ENCODE data around the gene AMZ1. TPM values are rescaled to one million over a fixed set of nuclear protein-coding genes. Genes with fewer than 3 reads are reported as not detected.
"Not testable (repeated sequence)": the region's sequence is repeated elsewhere in the genome, so short reads cannot be mapped to it uniquely, and the experiment has no call there.

Gene AMZ1
- total and polyA plus RNA-seq, 2 donors (not counting 1 experiment from before 2014, with no cell fraction given), result 0.26 to 0.33 TPM

DNA sequence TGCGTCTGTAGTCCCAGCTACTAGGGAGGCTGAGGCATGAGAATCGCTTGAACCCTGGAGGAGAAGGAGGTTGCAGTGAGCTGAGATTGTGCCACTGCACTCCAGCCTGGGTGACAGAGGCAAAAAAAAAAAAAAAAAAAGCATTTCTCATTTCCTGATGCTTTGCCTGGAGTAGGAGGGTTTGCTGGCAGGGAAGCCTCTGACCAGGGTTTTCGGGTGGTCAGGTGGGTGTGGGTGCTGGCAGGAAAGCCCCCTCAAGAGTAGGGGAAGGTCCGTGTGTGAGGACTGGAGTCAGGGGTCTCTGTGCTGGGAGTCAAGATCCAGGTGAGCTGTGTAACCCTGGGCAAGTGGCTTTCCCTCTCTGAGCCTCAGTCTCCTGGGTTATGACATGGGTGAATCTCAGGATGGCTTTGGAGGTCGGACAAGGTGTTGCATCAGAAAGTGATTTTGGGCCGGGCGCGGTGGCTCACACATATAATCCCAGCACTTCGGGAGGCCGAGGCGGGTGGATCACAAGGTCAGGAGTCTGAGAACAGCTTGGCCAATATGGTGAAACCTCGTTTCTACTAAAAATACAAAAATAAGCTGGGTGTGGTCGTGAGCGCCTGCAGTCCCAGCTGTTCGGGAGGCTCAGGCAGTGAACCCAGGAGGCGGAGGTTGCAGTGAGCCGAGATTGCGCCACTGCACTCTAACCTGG, 3.2 kb downstream of the AMZ1 start:
- H3K4me1 ChIP-seq (ENCODE audit: control insufficient read depth, extremely low read depth, insufficient read depth, low read length), result peaks cover 6% of the 10 kb centered on the region
- H3K9me3 ChIP-seq (ENCODE audit: control insufficient read depth, insufficient read depth, low read depth, low read length), result no peaks in the 10 kb centered on the region
- H3K9ac ChIP-seq (ENCODE audit: insufficient read depth, low read length), result no peak overlapping the region
- DNase-seq (ENCODE audit: low read depth in 2 of 2), result no peak
- no peak overlapping the region for H3K4me2 ChIP-seq (ENCODE audit: extremely low read depth, insufficient read depth, low read length)
- TF ChIP-seq, protein P1, sequence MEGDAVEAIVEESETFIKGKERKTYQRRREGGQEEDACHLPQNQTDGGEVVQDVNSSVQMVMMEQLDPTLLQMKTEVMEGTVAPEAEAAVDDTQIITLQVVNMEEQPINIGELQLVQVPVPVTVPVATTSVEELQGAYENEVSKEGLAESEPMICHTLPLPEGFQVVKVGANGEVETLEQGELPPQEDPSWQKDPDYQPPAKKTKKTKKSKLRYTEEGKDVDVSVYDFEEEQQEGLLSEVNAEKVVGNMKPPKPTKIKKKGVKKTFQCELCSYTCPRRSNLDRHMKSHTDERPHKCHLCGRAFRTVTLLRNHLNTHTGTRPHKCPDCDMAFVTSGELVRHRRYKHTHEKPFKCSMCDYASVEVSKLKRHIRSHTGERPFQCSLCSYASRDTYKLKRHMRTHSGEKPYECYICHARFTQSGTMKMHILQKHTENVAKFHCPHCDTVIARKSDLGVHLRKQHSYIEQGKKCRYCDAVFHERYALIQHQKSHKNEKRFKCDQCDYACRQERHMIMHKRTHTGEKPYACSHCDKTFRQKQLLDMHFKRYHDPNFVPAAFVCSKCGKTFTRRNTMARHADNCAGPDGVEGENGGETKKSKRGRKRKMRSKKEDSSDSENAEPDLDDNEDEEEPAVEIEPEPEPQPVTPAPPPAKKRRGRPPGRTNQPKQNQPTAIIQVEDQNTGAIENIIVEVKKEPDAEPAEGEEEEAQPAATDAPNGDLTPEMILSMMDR (conservative IDR thresholded peaks at IDR 0.05 in 1 of 2, IDR thresholded peaks at IDR 0.05 in 1 of 2; ENCODE audit: low read depth in 1 of 2, low read length in 2 of 2), result no peak
- TF ChIP-seq EZH2 (IDR thresholded peaks at IDR 0.05; ENCODE audit: low read length, missing control alignments), result no peak
- no peaks in the 10 kb centered on the region for H3K36me3 ChIP-seq (ENCODE audit: control insufficient read depth, insufficient read depth, low read length)
- no peaks in the 10 kb centered on the region for H4K20me1 ChIP-seq (ENCODE audit: control insufficient read depth, extremely low read depth, insufficient read depth, low read length)
- no peak overlapping the region for H3K27ac ChIP-seq (ENCODE audit: insufficient read depth, low read length)
- peaks cover 27% of the 10 kb centered on the region for H3K27me3 ChIP-seq (ENCODE audit: control insufficient read depth, insufficient read depth, low read length)
- H3K4me3 ChIP-seq (replicated peaks in 1 of 4; ENCODE audit: control extremely low read depth in 1 of 4, insufficient read depth in 1 of 4, low read depth in 3 of 4, low read length in 4 of 4), result no peak overlapping the region
- no peak overlapping the region for H2AFZ ChIP-seq (ENCODE audit: low read length)
- H3K79me2 ChIP-seq (ENCODE audit: control insufficient read depth, insufficient read depth, low read length), result no peaks in the 10 kb centered on the region

DNA sequence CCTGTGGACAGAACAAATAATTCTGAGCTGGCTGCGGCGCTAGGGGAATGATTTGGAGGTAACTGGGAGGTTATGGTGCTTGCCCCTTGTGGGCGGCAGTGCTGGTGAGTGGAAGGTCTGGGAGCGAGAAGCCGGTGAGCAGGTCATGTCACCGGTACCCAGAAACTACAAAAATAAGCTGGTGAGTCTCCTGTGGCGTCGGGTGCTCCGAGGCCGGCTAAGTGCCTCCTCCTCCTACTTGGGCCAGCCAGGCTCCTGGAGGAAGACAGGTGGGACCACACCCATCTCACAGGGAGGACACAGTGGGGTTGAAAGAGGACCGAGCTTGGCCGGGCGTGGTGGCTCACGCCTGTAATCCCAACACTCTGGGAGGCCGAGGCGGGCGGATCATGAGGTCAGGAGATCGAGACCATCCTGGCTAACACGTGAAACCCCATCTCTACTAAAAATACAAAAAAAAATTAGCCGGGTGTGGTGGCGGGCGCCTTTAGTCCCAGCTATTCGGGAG, 4.0 kb downstream of the AMZ1 start:
- H3K4me2 ChIP-seq (ENCODE audit: extremely low read depth, insufficient read depth, low read length); H3K9ac ChIP-seq (ENCODE audit: insufficient read depth, low read length); H4K20me1 ChIP-seq (ENCODE audit: control insufficient read depth, extremely low read depth, insufficient read depth, low read length); H3K4me3 ChIP-seq (replicated peaks in 1 of 4; ENCODE audit: control extremely low read depth in 1 of 4, insufficient read depth in 1 of 4, low read depth in 3 of 4, low read length in 4 of 4); H3K9me3 ChIP-seq (ENCODE audit: control insufficient read depth, insufficient read depth, low read depth, low read length); DNase-seq (ENCODE audit: low read depth in 2 of 2); H3K27ac ChIP-seq (ENCODE audit: insufficient read depth, low read length); H3K36me3 ChIP-seq (ENCODE audit: control insufficient read depth, insufficient read depth, low read length); H3K79me2 ChIP-seq (ENCODE audit: control insufficient read depth, insufficient read depth, low read length); H3K4me1 ChIP-seq (ENCODE audit: control insufficient read depth, extremely low read depth, insufficient read depth, low read length); H2AFZ ChIP-seq (ENCODE audit: low read length): not testable (repeated sequence)
- peaks cover 27% of the 10 kb centered on the region for H3K27me3 ChIP-seq (ENCODE audit: control insufficient read depth, insufficient read depth, low read length)

DNA sequence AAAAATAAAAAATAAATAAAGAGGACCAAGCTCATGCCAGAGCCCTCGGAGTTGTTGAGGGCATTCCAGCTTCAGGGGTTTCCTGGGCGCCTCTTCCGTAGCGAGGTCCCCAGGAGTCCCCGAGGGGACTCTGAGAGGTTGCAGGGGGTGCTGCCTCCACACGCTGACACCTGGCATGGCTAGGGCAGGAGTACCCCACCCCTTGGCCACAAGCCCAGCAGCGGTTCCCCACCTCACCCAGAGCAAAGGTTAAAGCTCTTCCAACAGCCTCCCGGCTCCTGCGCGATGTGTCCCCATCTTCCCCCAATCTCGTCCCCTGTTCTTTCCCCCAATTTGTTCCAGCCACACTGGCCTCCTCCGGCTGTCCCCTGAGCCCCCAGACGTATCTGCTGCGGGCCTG, 4.5 kb downstream of the AMZ1 start:
- no peak for DNase-seq (ENCODE audit: low read depth in 2 of 2)

DNA sequence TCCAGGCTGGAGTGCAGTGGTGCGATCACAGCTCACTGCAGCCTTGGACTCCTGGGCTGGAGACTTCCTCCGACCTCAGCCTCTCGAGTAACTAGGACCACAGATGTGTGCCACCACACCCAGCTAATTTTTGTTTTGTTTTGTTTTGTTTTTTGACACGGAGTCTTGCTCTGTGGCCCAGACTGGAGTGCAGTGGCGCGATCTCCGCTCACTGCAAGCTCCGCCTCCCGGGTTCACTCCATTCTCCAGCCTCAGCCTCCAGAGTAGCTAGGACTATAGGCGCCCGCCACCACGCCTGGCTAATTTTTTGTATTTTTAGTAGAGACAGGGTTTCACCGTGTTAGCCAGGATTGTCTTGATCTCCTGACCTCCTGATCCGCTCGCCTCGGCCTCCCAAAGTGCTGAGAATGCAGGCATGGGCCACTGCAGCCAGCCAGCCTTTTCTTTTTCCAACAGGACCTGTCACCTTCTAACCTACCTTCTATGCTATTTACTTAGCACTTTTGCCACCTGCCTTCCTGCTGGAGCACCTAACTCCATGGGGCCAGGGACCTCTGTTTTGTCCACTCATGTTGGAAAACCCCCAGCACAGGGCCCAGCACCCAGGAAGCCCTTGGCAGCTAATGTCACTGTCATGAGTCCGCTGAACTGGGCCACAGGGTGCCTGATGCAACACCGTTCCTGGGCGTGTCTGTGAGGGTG, 5.6 kb downstream of the AMZ1 start:
- H3K4me1 ChIP-seq (ENCODE audit: control insufficient read depth, extremely low read depth, insufficient read depth, low read length); H4K20me1 ChIP-seq (ENCODE audit: control insufficient read depth, extremely low read depth, insufficient read depth, low read length); H3K9me3 ChIP-seq (ENCODE audit: control insufficient read depth, insufficient read depth, low read depth, low read length); H3K4me3 ChIP-seq (replicated peaks in 1 of 4; ENCODE audit: control extremely low read depth in 1 of 4, insufficient read depth in 1 of 4, low read depth in 3 of 4, low read length in 4 of 4); H3K9ac ChIP-seq (ENCODE audit: insufficient read depth, low read length); H2AFZ ChIP-seq (ENCODE audit: low read length); H3K27ac ChIP-seq (ENCODE audit: insufficient read depth, low read length); H3K36me3 ChIP-seq (ENCODE audit: control insufficient read depth, insufficient read depth, low read length); DNase-seq (ENCODE audit: low read depth in 2 of 2); H3K79me2 ChIP-seq (ENCODE audit: control insufficient read depth, insufficient read depth, low read length); H3K4me2 ChIP-seq (ENCODE audit: extremely low read depth, insufficient read depth, low read length): not testable (repeated sequence)
- peaks cover 19% of the 10 kb centered on the region for H3K27me3 ChIP-seq (ENCODE audit: control insufficient read depth, insufficient read depth, low read length)

More for the DNA sequence above, 4.5 kb downstream of the AMZ1 start:
- no peaks in the 10 kb centered on the region for H4K20me1 ChIP-seq (ENCODE audit: control insufficient read depth, extremely low read depth, insufficient read depth, low read length)
- TF ChIP-seq EZH2 (IDR thresholded peaks at IDR 0.05; ENCODE audit: low read length, missing control alignments), result no peak
- TF ChIP-seq, protein P1 (conservative IDR thresholded peaks at IDR 0.05 in 1 of 2, IDR thresholded peaks at IDR 0.05 in 1 of 2; ENCODE audit: low read depth in 1 of 2, low read length in 2 of 2), result no peak
- peaks cover 6% of the 10 kb centered on the region for H3K4me1 ChIP-seq (ENCODE audit: control insufficient read depth, extremely low read depth, insufficient read depth, low read length)
- no peaks in the 10 kb centered on the region for H3K9me3 ChIP-seq (ENCODE audit: control insufficient read depth, insufficient read depth, low read depth, low read length)
- peaks cover 27% of the 10 kb centered on the region for H3K27me3 ChIP-seq (ENCODE audit: control insufficient read depth, insufficient read depth, low read length)
- H2AFZ ChIP-seq (ENCODE audit: low read length), result no peak overlapping the region
- H3K9ac ChIP-seq (ENCODE audit: insufficient read depth, low read length), result no peak overlapping the region
- H3K4me2 ChIP-seq (ENCODE audit: extremely low read depth, insufficient read depth, low read length), result no peak overlapping the region
- H3K4me3 ChIP-seq (replicated peaks in 1 of 4; ENCODE audit: control extremely low read depth in 1 of 4, insufficient read depth in 1 of 4, low read depth in 3 of 4, low read length in 4 of 4), result no peak overlapping the region
- no peaks in the 10 kb centered on the region for H3K79me2 ChIP-seq (ENCODE audit: control insufficient read depth, insufficient read depth, low read length)
- no peak overlapping the region for H3K27ac ChIP-seq (ENCODE audit: insufficient read depth, low read length)
- no peaks in the 10 kb centered on the region for H3K36me3 ChIP-seq (ENCODE audit: control insufficient read depth, insufficient read depth, low read length)

DNA sequence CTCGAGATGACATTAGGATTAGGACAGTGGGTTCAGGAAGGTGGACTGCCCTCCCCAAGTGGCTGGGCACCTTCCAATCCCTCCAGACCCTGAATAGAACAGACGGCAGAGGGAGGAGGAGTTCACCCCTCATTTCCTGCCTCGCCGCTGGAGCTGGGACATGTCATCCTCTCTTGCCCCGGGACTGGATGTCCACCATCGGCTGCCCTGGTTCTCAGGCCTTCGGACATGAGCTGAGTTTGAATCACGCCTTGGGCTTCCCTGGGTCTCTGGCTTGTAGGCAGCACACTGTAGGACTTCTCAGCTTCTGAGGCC, 6.1 kb downstream of the AMZ1 start:
- not testable (repeated sequence) for H3K4me1 ChIP-seq (ENCODE audit: control insufficient read depth, extremely low read depth, insufficient read depth, low read length); H3K9ac ChIP-seq (ENCODE audit: insufficient read depth, low read length); H3K9me3 ChIP-seq (ENCODE audit: control insufficient read depth, insufficient read depth, low read depth, low read length); DNase-seq (ENCODE audit: low read depth in 2 of 2); H3K36me3 ChIP-seq (ENCODE audit: control insufficient read depth, insufficient read depth, low read length); H2AFZ ChIP-seq (ENCODE audit: low read length); H3K4me2 ChIP-seq (ENCODE audit: extremely low read depth, insufficient read depth, low read length); H4K20me1 ChIP-seq (ENCODE audit: control insufficient read depth, extremely low read depth, insufficient read depth, low read length); H3K4me3 ChIP-seq (replicated peaks in 1 of 4; ENCODE audit: control extremely low read depth in 1 of 4, insufficient read depth in 1 of 4, low read depth in 3 of 4, low read length in 4 of 4); H3K27ac ChIP-seq (ENCODE audit: insufficient read depth, low read length); H3K79me2 ChIP-seq (ENCODE audit: control insufficient read depth, insufficient read depth, low read length)
- peaks cover 14% of the 10 kb centered on the region for H3K27me3 ChIP-seq (ENCODE audit: control insufficient read depth, insufficient read depth, low read length)
